Activated naive CD8-positive, alpha-beta T cell (primary cell): ENCODE results near the gene KIF16B.
"Not testable (repeated sequence)": the region's sequence is repeated elsewhere in the genome, so short reads cannot be mapped to it uniquely, and the experiment has no call there.

Experiments
- H3K27ac Mint-ChIP-seq: one replicate; pipeline ENCODE4 v1.8.0; 2021; ENCODE audit warnings: mixed read lengths
- H3K27me3 Mint-ChIP-seq: one replicate; pipeline ENCODE4 v1.8.0; 2021; ENCODE audit warnings: mixed read lengths
- H3K36me3 Mint-ChIP-seq: one replicate; pipeline ENCODE4 v1.8.0; 2021; ENCODE audit warnings: mixed read lengths
- H3K4me1 Mint-ChIP-seq: one replicate; pipeline ENCODE4 v1.8.0; 2021; ENCODE audit warnings: low read depth, mixed read lengths
- H3K4me3 Mint-ChIP-seq: one replicate; pipeline ENCODE4 v1.8.0; 2021; ENCODE audit warnings: mild to moderate bottlenecking, mixed read lengths
- H3K9me3 Mint-ChIP-seq: one replicate; pipeline ENCODE4 v1.8.0; 2021; ENCODE audit warnings: low read depth, mixed read lengths

The KIF16B gene

DNA sequence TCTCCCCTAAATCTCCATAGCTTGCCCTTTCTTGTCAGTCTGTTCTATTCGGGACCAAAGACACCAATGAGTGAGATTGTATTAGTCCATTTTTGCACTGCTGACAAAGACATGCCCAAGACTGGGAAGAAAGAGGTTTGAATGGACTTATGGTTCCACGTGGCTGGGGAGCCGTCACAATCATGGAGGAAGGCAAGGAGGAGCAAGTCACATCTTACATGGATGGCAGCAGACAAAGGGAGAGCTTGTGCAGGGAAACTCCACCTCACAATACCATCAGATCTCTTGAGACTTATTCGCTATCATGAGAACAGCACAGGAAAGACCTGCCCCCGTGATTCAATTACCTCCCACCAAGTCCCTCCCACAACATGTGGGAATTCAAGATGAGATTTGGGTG is 133.7 kb downstream of the KIF16B start:
- Mint-ChIP-seq H3K9me3 (peaks cover 14% of the 10 kb centered on the region), H3K36me3 (peaks cover 26% of the 10 kb centered on the region)
- H3K4me3 Mint-ChIP-seq, H3K27ac Mint-ChIP-seq, H3K4me1 Mint-ChIP-seq, H3K27me3 Mint-ChIP-seq: not testable (repeated sequence)

DNA sequence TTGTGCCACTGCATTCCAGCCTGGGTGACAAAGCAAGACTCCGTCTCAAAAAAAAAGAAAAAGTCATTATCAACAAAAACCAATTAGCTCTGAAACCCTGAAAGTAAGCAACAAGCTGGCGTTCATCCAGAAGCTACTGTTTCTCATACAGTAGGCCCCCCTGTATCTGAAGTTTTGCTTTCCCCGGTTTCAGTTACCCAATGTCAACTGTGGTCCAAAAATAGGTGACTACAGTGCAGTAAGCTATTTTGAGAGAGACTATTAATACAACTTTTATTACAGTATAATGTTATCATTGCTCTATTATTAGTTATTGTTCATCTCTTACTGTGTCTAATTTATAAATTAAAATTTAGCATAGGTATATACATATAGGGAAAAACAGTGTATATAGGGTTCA is 135.1 kb downstream of the KIF16B start:
- Mint-ChIP-seq H3K9me3 (peaks cover 14% of the 10 kb centered on the region), H3K4me1 (peaks cover 7% of the 10 kb centered on the region), H3K27me3 (no peaks in the 10 kb centered on the region), H3K27ac (no peak overlapping the region), H3K4me3 (no peak overlapping the region), H3K36me3 (peaks cover 26% of the 10 kb centered on the region)

GRCh38 chr20:16437387-16437996 is 135.8 kb downstream of the KIF16B start:
- H3K36me3 Mint-ChIP-seq, result peaks cover 26% of the 10 kb centered on the region
- no peak overlapping the region for H3K27ac Mint-ChIP-seq
- H3K9me3 Mint-ChIP-seq, result peaks cover 14% of the 10 kb centered on the region
- H3K27me3 Mint-ChIP-seq, result no peaks in the 10 kb centered on the region
- H3K4me3 Mint-ChIP-seq, result no peak overlapping the region
- H3K4me1 Mint-ChIP-seq, result peaks cover 7% of the 10 kb centered on the region

DNA sequence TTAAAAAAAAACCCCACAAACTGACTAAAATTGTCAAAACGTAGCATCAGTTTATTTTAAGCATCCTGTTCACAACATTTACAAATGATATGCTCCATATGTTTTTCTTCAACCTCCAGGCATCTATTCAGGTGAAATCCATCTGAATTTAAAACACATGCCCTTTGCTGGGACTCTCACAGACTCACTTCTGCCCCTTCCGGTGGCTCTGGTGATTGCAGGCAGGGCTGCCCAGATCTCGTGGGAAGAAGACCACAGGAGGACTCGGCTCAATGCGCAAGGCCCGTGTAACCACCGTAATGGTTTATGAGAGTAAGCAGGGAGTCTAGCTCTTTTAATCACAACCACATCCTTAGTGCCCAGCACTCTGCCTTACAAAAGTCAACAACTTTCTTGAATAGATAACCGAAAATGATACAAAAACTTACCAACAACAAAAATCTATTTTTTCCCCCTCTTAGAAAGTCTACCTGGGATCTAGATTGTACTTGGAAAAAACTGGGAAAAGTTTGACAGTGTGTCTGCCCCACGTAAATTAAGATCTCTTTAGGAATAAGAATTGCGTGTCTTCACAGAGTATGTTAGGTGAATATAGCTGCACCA is 139.1 kb downstream of the KIF16B start:
- Mint-ChIP-seq H3K27me3 (no peaks in the 10 kb centered on the region), H3K27ac (no peak overlapping the region), H3K4me1 (no peaks in the 10 kb centered on the region), H3K4me3 (no peak overlapping the region), H3K36me3 (peaks cover 33% of the 10 kb centered on the region), H3K9me3 (peaks cover 6% of the 10 kb centered on the region)

DNA sequence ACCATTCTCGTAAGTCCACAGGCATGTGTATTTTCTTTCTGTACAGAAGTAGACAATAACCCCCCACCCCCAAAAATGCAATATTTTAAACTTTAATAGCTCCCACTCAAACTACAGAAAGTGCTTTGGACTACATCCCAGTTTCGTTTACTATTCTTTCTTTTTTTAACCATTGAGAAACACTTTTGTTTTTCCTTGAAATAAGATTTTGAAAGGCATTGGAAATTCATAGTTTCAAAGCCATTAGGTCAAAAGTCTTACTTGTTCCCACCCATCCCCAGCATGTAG is 140.0 kb downstream of the KIF16B start:
- Mint-ChIP-seq H3K27me3 (no peaks in the 10 kb centered on the region), H3K36me3 (peaks cover 35% of the 10 kb centered on the region), H3K27ac (no peak overlapping the region), H3K4me1 (no peaks in the 10 kb centered on the region), H3K4me3 (no peak overlapping the region), H3K9me3 (peaks cover 4% of the 10 kb centered on the region)

DNA sequence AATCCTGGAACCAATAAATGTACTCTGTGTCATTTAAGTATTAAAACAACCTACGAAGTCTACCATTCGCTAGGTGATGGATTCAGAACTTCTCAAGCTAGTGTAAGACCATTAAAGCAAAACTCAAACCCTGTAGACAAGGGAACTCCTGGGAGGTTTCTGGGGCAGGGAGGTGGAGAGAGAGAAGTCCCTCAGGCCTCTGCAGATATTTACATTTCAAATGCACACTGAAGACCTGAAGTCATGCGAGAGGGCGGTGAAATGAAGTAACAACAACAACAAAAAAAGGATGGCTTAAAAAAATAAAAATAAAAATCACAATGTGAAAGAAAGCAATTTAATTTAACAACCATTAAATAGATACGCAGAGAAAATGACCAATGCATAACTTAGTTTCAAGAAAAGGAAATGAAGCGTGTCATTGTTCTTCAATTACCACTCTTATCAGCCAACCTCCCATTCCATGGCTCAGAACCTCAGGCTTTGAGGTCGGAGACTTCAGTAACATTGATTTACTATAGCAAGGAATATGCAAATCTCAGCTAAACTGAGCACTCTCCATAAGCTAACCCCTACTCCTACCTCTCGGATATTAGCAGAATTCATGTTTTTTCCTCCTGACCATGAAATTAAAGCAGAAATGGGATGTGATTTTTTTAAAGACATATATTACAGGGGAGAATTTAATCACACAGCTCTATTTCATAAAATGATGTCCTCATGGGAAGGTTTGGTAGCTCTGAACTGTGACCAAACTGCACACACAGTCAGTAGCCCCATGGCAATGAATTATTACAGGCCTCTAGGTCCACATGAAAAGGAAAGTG is 140.6 kb downstream of the KIF16B start:
- H3K27me3 Mint-ChIP-seq, result no peaks in the 10 kb centered on the region
- H3K4me3 Mint-ChIP-seq, result no peak overlapping the region
- no peak overlapping the region for H3K27ac Mint-ChIP-seq
- peaks cover 40% of the 10 kb centered on the region for H3K36me3 Mint-ChIP-seq
- H3K9me3 Mint-ChIP-seq, result peaks cover 4% of the 10 kb centered on the region
- no peaks in the 10 kb centered on the region for H3K4me1 Mint-ChIP-seq

DNA sequence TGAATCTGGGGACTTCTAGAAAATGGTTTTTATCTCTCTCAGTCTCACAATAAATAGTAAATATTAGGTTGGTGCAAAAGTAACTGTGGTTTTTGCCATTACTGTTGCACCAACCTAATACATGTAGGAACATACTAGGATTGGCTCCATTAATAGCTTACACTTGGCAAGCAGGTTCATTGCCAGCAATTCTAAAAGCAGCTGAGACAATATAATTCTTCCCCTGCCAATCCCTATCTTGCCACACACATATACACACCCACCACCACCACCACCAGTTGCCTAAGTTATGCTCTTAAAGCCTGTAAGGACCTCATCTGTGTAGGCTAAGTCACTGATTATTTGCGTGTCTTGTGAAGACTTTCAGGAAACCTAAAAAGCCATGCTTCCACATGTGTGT is 145.1 kb downstream of the KIF16B start:
- Mint-ChIP-seq H3K4me1 (no peaks in the 10 kb centered on the region), H3K27me3 (no peaks in the 10 kb centered on the region), H3K27ac (no peak overlapping the region), H3K9me3 (no peaks in the 10 kb centered on the region), H3K4me3 (no peak overlapping the region), H3K36me3 (peaks cover 63% of the 10 kb centered on the region)

DNA sequence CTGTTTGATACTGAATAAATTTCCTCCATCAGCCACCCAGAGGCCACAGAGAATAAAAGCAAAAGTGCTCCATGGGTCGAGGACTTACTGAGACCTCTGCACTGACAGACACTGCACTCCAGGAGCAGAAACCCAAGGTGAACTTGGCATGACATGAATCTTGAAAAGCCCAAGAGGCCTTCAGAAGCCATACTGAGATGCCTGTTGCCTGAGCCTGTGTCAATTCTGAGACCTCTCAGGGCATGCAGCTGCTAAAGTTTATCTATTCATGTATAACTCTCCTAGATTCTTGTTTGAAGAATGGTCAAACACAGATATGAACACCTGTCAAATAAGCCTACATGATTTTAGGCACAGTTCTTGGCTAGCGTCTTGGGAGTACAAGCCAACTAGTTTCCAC is 145.7 kb downstream of the KIF16B start:
- peaks cover 66% of the 10 kb centered on the region for H3K36me3 Mint-ChIP-seq
- no peaks in the 10 kb centered on the region for H3K27me3 Mint-ChIP-seq
- no peak overlapping the region for H3K4me3 Mint-ChIP-seq
- no peak overlapping the region for H3K27ac Mint-ChIP-seq
- no peaks in the 10 kb centered on the region for H3K9me3 Mint-ChIP-seq
- H3K4me1 Mint-ChIP-seq, result no peaks in the 10 kb centered on the region

GRCh38 chr20:16424780-16425179 is 148.5 kb downstream of the KIF16B start:
- Mint-ChIP-seq H3K36me3 (peaks cover 54% of the 10 kb centered on the region), H3K4me3 (no peak overlapping the region), H3K27me3 (no peaks in the 10 kb centered on the region), H3K4me1 (no peaks in the 10 kb centered on the region), H3K9me3 (no peaks in the 10 kb centered on the region), H3K27ac (no peak overlapping the region)

- peaks cover 52% of the 10 kb centered on the region for H3K36me3 Mint-ChIP-seq
- no peaks in the 10 kb centered on the region for H3K9me3 Mint-ChIP-seq
- H3K27me3 Mint-ChIP-seq, result no peaks in the 10 kb centered on the region
- no peak overlapping the region for H3K27ac Mint-ChIP-seq
- H3K4me1 Mint-ChIP-seq, result no peaks in the 10 kb centered on the region
- no peak overlapping the region for H3K4me3 Mint-ChIP-seq
Observed at GRCh38 chr20:16423311-16424212, 149.7 kb downstream of the KIF16B start.

GRCh38 chr20:16419138-16419715 is 154.0 kb downstream of the KIF16B start:
- no peak overlapping the region for H3K4me3 Mint-ChIP-seq
- H3K9me3 Mint-ChIP-seq, result no peaks in the 10 kb centered on the region
- H3K27ac Mint-ChIP-seq, result no peak overlapping the region
- no peaks in the 10 kb centered on the region for H3K27me3 Mint-ChIP-seq
- H3K4me1 Mint-ChIP-seq, result no peaks in the 10 kb centered on the region
- peaks cover 35% of the 10 kb centered on the region for H3K36me3 Mint-ChIP-seq

- no peaks in the 10 kb centered on the region for H3K27me3 Mint-ChIP-seq
- peaks cover 32% of the 10 kb centered on the region for H3K36me3 Mint-ChIP-seq
- H3K9me3 Mint-ChIP-seq, result no peaks in the 10 kb centered on the region
- no peaks in the 10 kb centered on the region for H3K4me1 Mint-ChIP-seq
- H3K4me3 Mint-ChIP-seq, result no peak overlapping the region
- no peak overlapping the region for H3K27ac Mint-ChIP-seq
Observed at GRCh38 chr20:16418616-16419015, 154.6 kb downstream of the KIF16B start.

GRCh38 chr20:16417001-16417400 is 156.2 kb downstream of the KIF16B start:
- H3K36me3 Mint-ChIP-seq, result peaks cover 30% of the 10 kb centered on the region
- no peak overlapping the region for H3K4me3 Mint-ChIP-seq
- no peaks in the 10 kb centered on the region for H3K4me1 Mint-ChIP-seq
- no peak overlapping the region for H3K27ac Mint-ChIP-seq
- H3K27me3 Mint-ChIP-seq, result no peaks in the 10 kb centered on the region
- H3K9me3 Mint-ChIP-seq, result no peaks in the 10 kb centered on the region

DNA sequence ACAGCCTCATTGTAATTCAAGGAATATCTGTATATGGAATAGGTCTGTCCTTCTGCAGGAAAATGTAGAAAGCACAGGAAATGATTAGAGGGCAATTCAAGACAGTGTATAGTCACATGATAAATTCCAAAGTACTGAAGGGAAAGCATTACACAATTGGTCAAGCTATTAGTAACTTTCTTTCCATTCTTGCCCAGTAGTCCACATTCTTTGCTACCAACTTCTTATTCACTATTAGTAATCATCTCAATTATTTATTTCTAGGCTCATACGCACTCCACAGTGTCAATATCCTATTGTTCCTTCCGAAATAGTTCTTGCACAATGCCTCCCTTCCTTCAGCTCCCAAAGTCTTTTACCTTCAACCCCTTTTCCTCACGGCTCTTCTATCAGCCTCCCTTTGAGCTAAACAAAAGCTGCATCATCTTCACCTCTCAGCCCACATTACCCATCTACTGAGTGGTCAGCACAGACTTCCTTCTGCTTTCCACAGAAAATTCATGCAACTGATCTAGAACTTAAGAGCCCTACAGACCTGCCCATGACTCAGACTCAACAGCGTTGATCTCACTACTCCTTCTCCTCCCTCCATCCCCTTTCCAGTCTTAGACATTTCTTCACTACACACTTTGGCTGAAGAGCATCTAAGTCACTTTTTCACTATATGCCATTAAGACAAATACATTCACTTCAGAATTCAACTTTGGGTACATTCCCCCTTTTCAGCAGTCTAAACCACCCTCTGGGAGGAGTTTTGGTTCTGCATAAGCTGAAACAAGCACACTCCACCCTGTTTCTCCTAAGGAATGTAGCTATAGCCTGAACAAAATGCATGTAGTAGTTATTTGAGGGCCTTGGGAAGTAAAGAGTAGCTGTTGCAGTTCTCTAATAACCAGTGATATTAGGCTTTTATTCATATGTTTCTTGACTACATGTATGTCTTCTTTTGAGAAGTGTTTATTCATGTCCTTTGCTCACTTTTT is 157.9 kb downstream of the KIF16B start:
- H3K27me3 Mint-ChIP-seq, result no peaks in the 10 kb centered on the region
- no peak overlapping the region for H3K27ac Mint-ChIP-seq
- H3K4me1 Mint-ChIP-seq, result no peaks in the 10 kb centered on the region
- no peak overlapping the region for H3K4me3 Mint-ChIP-seq
- H3K9me3 Mint-ChIP-seq, result no peaks in the 10 kb centered on the region
- peaks cover 39% of the 10 kb centered on the region for H3K36me3 Mint-ChIP-seq
